Daoy (cell line): ENCODE data around the gene PSMA6. TPM values are rescaled to one million over a fixed set of nuclear protein-coding genes. Genes with fewer than 3 reads are reported as not detected.
"Not testable (repeated sequence)": the region's sequence is repeated elsewhere in the genome, so short reads cannot be mapped to it uniquely, and the experiment has no call there.

Experiments used
- DNase-seq: peaks from one replicate; pipeline ENCODE4 v3.0.0-alpha.2; 2015; ENCODE audit warnings: low read depth
- total RNA-seq: library from RNA; depleted of rRNA; stranded (reverse); fragments of >200 nt; shearing (Covaris generic); gene quantifications from 2 replicates; pipeline ENCODE4 v1.2.3, GENCODE V29; 2014

Gene PSMA6
- total RNA-seq, 1 experiment from 2014 or later = 878 TPM

DNA sequence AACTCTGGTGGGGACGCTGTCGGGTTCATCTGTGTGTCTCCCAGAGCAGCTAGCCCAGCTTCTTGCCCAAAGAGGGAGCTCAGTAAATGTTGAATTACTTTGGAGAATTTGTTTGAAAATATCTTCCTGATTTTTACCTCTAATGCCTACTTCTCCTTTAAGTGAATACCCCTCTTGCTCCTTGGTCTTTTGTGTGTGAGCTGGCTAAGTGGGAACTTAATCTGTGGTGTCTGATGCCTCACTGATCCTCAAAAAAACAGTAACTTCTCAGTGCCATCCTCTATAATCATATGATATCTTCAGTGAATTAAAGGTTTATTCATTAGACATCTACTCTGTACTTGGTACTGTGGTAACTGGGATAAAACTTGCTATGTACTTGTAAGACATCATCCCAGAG, 7.7 kb upstream of the PSMA6 start:
- no peak for DNase-seq

DNA sequence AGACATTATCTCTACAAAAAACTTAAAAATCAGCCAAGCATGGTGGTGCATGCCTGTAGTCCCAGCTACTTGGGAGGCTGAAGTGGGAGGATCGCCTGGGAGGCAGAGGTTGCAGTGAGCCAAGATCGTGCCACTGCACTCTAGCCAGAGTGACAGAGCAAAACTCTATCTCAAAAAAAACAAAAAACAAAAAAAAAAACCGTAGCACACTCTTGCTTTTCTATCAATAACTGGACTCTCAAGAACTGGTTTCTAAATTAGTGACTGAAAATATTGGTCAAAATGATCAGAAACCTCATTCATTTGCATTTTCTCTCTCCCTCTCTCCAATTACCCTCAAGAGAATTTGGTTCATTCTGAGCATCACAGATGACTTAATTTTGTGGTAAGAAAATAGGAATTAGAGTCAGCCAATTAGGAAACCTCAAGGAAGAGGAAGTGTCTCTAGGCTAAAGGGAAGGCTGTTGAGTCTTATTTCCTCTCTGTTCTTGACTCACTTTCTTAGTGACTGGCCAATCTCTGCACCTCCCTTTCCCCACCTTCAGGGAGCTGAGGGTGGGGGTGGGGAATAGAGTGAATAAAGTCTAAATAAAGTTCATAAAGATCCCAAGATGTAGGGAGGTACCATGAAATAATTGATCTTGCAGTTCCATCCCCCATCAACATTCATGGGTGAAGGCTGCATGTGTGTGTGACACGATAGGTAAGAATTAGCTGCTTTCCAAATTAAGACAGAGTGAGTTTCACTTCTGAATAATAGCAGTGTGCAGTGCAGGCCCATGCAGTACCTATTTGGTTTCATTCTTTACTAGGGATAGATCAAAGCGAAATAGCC, 6.8 kb upstream of the PSMA6 start:
- peak; percentile 30 for DNase-seq

DNA sequence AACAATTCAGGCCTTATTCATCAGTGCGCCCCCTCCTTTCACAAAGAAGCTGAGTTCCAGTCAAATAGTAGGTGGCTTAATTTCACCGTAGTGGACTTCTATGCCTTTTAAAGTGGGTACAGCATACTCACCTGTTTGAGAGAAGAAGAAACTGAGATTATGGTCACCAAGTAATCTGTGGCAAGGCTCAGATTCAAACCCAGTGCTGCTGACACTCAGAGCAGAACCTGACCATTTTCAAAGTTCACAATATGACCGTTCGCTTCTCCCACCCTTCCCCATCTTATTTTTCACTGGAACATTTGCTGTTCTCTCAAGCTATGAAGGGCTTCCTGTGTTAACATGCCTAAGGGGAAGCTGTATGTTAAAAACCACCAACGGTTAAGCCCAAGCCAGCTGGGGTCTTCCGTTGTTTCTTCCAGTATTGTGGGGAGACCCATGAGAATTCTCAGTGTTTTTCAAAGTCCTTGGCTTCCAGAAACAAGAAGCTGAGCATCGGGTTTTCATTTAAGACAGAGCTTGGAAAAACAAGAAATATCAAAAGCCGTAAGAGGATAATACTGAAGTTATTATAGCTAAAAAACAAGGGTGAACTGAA, 6.1 kb upstream of the PSMA6 start:
- DNase-seq = no peak

DNA sequence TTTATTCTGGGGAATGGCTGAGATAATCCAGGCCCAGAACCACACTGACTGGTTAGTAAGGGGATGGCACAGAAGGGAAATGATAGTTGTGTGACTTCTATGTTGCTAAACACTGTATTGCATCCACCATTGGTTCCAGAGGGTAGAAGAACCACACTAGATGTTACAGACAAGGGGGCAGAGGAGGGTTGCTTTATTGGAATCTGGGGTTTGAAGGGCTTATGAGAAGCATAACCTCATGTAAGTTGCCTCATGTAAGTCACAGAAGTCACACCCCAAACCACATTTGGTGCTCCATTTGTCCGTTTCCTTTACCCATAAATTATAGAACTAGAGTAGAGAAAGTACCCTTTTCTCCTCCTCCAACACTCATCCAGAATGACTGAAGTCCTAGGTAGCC, 5.5 kb upstream of the PSMA6 start:
- no peak for DNase-seq

DNA sequence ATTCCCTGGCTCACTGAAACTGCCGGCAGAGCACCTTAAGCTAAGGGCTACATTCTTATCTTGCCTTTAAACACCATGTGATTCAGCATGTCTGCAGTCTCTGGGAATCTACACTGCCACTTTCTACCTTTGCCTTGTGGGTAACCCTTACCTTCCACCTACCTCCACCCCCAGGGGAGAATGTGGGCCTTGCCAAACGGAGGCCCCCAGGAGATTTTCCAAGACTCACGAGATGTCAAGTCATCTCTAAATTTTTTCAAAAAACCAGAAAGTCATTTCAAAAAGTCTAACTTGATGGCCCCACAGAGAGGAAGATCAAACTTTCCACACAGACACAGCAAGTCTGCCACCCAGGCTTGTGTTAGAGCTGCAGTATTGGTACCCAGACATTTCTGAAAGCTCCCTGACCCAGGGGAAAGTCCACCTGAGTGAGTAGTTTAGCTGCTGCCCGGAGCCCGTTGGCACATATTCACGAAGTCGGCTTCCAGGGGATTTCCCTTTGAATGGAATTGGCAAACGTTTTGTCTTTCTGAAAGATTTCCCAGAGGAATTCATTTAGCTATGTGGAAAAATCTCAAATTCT, 4.7 kb upstream of the PSMA6 start:
- peak; percentile 62 for DNase-seq

DNA sequence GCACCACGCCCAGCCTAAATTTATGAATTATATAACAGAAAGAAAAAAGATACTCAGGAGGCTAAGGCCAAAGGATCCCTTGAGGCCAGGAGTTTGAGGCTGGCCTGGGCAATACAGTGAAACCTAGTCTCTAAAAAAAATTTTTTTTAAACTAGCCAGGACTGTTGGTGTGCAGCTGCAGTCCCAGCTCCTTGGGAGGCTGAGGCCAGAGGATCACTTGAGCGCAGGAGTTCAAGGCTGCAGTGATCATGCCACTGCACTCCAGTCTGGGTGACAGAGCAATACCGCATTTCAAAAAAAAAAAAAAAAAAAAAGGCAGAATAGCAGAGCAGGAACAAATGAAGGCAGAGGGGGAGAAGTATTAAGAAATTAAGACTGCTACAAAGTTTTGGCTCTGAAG, 2.6 kb upstream of the PSMA6 start:
- DNase-seq = no peak

DNA sequence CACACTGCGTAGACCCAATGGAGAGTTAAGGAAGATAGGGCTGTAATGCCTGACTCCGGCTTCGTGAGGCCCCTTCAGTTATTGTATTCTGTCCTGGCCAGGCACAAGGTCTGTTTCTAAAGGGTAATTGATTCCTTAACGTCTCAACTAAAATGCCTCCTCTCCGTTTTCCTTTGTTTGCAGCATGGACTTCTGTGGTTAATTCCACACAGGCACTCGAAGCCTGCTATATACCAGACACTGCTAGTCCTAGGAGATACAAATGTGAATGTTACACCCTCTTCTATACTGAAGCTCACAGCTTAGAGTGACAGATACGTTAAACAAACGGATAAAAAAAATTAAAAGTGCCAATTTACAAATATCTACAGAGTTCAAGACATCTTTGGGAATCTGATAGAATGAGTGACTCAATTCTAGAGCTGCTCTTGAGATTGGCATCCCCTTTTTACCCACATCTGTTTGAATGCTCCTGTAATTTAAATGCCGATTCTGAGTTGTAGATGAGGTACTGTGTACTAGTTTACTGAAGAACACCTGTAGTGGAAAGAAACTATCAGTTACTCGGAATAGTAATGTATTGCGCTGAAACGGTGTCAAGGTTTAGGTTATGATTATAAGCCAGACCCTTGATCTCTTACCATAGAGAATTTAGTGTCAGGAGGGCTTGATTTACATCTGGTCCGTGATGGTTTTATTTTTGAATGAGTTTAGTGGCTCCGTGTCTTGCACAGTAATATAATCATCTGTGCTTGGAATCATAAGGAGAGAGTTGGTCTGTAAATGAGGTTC, 784 bp downstream of the PSMA6 start:
- DNase-seq = no peak

DNA sequence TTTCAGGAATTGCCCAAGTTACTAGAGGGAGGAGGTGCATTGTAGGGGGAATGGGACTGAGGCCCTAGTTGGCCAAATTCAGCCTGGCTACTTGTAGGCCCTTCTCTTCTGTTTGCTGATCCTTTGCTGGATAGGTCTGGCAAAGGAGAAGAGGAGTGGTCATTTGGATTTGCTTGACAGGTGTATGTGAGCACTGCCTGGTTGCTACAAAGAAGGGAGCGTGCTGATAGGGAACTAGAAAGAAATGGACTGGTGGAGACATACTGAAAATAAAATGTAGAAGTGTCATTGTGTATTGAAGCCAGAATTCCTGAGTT, 3.6 kb downstream of the PSMA6 start:
- DNase-seq = no peak

DNA sequence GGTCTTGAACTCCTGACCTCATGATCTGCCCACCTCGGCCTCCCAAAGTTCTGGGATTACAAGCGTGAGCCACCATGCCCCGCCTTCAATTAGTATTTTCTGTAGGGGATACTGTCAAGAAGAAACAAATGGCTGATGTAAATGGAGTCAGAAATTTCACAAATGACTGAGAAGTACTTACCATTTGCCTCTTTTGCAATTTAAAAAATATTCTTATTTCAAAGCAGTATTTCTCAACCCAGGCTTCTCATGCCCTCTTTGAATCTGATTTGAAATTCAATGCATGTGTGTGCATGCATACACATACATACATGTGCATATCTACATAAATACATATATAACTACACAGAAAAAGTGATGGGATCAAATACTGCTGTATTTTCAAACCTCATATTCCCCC, 4.4 kb downstream of the PSMA6 start:
- no peak for DNase-seq

DNA sequence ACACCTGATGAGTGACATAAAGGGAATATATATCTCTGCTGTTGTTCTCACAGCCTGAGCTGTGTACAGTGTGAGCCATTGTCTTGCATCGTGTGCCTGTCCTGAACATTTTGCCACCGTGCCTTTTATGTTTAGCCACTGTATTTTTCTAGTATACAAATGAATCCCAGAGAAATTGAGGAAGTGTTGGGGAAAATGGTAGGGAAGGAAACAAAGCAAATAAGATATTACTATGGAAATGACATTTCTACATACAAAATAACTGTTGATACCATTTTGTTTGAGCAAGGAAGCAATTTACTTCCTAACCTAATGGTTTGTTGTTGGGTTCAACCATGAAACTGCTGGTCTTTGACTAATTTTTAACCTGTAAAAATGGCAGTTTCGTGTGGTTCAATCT, 5.5 kb downstream of the PSMA6 start:
- DNase-seq = no peak

DNA sequence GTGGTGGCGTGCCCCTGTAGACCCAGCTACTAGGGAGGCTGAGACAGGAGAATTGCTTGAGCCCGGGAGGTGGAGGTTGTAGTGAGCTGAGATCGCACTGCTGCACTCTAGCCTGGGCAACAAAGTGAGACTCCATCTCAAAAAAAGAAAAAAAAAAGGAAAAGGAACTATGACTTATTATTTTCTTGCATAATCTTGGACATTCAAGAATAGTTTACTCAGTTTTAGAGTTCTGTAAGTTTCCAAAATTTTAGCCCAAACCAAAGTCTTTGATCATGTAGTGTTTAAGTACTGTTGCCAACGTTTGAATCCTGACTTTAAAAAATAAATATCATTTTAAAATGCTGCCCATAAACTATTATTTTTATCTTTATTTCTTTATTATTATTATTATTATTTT, 6.2 kb downstream of the PSMA6 start:
- DNase-seq = no peak

DNA sequence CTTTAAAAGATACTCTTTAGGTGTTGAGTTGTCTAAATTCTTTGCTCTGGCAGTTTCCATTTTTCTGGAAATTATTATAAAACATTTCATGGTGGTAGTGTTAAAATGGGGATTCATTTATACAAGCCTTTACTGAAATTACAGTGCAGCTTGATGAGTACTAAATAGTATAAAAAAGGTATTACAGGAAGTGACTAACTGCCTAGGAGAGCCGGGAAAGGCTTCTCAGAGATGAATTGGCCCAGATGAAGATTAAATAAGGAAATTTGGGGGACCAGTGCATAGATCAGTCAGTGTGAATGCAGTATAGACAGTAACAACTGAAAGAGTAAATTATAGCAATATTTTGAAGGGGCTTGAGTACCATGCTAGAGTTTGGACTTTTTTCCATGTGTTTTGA, 7.5 kb downstream of the PSMA6 start:
- no peak for DNase-seq

DNA sequence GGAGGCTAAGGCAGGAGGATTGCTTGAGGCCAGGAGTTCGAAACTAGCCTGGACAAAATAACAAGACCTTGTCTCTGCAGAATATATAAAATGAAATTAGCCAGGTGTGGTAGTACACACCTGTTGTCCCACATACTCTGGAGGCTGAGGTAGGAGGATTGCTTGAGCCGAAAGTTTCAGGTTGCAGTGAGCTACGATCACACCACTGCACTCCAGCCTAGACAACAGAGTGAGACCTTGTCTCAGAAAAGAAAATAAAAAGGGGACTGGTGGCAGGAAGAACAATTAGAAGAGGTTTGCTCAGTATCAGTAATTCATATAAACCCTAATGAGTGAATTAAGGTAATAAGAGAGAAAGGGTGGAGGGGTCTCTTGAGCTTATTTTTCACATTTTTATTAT, 8.0 kb downstream of the PSMA6 start:
- DNase-seq = no peak

DNA sequence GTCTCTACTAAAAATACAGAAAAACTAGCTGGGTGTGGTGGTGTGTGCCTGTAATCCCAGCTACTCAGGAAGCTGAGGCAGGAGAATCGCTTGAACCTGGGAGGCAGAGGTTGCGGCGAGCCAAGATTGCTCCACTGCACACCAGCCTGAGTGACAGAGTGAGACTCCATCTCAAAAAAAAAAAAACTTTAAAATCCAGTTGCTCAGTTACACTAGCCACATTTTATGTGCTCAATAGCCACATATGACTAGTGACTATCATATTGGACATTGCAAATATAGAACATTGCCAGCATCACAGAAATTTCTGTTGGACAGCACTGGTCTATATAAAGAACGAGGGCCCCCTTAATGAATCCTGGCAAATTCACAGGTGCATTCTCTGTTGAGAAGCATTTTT, 9.2 kb downstream of the PSMA6 start:
- not testable (repeated sequence) for DNase-seq

DNA sequence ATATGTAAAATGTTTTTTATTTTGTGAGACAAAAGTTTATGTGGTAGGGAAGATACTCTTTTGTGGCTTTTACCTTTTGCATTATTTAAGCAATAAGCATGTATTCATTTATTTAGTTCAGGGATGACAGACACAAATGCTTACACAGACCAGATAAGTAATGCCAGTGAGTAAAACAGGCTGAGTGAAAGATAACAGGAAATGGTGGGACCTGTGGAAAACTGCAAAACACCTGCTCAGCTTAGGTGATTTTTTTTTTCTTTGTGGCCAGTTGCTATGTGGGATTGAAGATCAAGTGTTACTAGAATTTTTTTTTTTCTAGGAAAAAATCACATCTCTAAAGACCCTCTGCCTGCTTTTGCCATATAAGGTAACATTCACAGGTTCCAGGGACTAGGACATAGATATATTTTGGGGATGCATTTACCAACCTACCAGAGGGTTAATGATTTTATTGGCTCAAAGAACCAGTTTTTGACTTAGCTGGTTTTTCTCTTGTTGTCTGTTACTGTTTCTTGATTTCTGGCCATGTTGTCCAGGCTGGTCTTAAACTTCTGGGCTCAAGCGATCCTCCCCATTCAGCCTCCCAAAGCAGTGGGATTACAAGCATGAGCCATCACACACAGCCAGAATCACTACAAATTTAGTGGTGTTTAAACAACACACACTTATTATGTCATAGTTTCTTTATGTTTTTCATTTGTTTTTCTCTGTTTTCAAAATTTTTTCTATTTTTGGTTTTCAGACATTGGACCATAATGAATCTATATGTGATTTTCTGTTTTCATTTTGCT, 9.8 kb downstream of the PSMA6 start:
- no peak for DNase-seq

DNA sequence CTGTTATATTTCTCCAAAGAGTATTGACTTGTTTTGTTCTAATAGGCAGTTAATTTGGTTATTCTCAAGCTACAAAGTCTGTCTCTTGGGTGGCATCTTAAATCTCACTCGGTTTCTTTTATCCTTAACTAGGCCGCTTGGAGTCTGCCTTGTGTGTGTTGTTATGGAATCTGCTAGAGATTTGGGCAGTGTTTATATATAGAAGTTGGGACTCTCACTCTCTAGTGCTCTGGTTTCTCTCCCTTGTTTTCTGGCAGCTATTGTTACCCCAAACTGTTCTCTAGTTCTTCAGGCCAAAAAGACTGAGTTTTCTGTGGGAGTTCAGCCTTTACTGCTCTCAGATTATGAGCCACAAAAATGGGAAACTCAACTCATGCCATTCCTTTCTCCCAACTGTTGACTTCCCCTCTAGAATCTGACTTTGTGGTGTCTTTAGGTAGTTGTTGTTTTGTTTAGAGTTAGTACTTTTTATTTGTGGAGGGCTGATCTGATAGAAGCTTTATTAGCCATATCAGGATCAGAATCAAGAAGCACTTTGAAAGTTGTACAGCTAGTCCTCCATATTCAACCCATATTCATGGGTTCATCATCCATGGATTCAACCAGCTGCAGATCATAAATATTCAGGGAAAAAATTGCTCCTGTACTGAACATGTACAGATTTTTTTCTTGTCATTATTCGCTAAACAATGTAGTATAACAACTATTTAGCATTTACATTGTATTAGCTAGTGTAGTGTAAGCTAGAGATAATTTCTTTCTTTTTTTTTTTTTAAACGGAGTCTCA, 11.2 kb downstream of the PSMA6 start:
- no peak for DNase-seq

DNA sequence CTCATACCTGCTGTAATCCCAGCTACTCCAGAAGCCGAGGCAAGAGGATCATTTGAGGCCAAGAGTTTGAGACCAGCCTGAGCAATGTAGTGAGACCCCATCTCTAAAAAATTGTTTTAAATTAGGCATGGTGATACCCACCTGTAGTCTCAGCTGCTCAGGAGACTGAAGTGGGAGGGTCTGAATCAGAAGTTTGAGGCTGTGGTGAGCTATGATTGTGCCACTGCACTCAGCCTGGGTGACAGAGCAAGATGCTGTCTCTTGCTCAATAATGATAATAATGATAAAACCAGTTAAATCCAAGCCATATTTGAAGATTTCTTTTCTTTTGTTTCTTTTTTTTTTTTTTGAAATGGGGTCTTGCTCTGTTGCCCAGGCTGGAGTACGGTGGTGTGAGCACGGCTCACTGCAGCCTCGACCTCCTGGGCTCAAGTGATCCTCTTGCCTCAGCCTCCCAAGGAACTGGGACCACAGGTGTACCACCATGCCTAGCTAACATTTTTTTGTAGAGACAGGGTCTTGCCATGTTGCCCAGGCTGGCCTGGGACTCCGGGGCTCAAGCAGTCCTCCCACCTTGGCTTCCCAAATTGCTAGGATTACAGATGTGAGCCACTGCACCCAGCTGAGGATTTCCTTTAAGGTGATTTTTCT, 12.8 kb downstream of the PSMA6 start:
- no peak for DNase-seq

DNA sequence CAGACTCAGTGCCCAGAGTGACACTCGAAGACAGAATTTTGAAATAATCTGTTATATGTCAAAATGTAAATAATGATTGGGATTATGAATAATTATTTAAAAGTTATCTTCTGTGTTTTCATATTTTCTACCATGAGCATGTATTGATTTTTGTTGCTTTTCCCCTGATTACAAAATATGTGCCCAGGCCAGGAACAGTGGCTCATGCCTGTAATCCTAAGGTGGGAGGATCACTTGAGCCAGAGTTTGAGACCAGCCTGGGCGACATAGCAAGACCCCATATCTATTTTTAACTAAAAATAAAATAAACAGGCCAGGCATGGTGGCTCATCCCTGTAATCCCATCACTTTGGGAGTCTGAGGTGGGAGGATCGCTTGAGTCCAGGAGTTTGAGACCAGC, 13.5 kb downstream of the PSMA6 start:
- no peak for DNase-seq

DNA sequence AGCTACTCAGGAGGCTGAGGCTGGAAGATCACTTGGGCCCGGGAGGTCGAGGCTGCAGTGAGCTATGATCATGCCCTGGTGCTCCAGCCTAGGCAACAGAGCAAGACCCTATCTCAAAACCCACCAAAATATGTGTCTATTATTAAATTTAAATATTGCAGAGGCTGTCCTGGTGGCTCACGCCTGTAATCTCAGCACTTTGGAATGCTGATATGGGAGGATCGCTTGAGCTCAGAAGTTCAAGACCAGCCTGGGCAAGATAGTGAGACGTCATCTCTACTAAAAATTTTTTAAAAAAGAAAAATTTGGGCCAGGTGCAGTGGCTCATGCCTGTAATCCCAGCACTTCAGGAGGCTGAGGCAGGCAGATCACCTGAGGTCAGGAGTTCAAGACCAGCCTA, 13.9 kb downstream of the PSMA6 start:
- DNase-seq = no peak

DNA sequence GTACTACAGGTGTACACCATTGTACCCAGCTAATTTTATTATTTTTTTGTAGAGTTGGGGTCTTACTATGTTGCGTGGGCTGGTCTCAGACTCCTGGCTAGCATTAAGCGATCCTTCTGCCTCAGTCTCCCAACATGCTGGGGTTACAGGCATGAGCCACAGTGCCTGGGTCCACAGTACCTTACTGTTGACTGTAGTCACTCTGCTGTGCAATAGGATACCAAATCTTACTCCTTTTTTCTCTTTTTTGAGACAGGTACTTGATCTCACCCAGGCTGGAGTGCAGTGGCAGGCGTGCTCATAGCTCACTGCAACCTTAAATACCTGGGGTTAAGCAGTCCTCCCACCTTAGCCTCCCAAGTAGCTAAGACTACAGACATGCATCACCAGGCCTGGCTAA, 25.6 kb downstream of the PSMA6 start:
- DNase-seq = no peak

DNA sequence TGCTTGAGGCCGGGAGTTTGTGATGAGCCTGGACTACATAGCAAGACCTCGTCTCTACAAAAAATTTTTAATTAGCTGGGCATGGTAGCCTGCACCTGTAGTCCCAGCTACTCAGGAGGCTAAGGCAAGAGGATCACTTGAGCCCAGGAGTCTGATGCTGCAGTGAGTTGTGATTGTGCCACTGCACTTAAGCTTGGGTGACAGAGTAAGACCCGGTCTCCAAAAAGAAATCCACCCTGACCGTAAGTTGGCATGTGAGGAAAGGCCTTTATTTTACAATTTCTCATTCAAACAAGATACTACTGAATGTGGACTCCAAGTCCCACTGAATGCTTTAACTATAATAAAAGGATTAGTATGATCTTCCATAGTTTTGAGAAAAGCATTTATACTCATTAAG, 27.3 kb downstream of the PSMA6 start:
- DNase-seq = no peak
